Pulmonary artery endothelial cell (primary cell): ENCODE results near the gene GPD2. TPM values are rescaled to one million over a fixed set of nuclear protein-coding genes. Genes with fewer than 3 reads are reported as not detected.

Experiments
- DNase-seq: peaks from one replicate; pipeline ENCODE4 v3.0.0-alpha.2; 2011; ENCODE audit warnings: low read depth, low spot score
- total RNA-seq: library from RNA; depleted of rRNA; stranded (reverse); fragments of >200 nt; gene quantifications from 2 replicates; pipeline ENCODE4 v1.2.3, GENCODE V29; 2014

GPD2 gene
- total RNA-seq, 1 donor from 2014 or later: 45.0 TPM

DNA sequence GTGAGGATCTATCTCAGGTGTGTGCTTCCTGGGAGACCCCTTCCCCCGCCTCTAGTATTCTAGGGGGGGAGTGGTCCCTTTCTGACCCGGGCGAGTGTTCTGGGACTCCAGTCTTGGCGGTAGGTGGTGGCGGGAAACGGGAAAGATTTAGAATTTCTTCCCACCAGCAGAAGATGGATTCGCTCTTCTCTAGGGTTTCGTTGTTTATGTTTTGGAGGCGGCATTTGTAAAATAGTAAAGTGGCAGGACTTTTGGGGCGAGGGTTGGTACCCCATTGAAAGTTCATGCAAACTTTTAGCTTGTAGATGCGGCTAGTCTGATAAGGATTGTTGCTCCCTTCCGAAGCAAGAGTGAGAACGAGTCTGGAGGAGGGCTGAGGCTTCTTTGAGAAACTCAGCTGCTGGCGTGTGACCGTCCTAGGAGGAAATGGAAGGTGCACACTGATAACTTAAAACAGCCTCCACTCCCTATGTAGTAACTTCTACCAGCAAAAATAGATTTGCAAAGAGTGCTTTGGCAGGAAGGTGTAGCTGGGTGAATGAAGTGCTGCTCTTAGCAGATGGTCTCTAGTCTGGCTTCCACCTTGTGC lies 412 bp downstream of the GPD2 start:
- DNase-seq: no peak

DNA sequence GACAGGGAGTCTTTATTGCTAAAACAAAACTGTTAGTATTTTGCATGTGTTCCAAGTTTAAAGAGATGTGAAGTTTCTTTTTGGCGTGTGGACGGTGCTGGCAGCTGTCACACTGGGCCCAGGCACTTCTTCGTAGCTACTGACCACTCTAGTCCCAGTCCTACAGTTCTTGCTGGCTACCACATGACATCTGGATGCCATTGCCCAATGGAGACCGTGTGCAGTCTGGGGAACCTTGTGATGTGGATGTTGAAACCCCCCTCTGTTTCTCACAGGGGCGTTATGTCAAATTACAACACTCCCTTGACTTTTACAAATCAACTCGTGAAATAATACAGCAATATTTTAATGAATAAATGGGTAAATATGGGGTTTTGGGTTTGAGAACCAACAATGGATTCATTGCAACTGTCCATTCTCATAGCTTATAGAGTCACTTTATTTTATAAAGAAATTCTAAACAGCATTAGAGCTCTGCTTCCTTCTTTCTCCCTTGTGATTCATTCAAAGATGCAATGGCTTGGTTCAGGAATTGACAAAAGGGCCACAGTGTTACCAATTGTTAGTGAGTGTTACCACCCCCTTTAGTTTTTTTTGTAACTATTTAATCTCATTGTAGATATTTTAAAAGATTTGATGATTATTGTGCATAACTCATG lies 1.2 kb downstream of the GPD2 start:
- DNase-seq: no peak

DNA sequence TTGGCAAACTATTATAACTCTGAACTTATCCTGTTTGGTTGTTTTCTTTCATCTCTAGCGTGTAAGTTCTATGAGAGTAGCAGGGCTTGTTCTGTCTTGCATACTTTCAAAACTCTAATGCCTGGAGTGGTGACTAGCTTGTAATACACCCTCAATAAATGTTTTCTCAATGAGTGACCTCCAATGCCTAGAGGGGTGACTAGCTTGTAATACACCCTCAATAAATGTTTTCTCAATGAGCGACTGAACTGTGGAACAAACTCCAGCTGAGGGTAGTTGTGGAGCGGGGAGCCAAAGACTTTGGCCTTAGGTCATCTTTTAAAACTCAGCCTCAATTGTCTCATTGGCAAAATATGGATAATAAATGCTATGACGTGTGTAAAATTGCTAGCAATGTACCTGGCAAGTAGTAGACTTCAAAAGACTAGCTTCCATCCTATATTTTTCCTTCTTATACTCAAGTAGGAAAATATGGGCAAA lies 1.8 kb downstream of the GPD2 start:
- DNase-seq: no peak

DNA sequence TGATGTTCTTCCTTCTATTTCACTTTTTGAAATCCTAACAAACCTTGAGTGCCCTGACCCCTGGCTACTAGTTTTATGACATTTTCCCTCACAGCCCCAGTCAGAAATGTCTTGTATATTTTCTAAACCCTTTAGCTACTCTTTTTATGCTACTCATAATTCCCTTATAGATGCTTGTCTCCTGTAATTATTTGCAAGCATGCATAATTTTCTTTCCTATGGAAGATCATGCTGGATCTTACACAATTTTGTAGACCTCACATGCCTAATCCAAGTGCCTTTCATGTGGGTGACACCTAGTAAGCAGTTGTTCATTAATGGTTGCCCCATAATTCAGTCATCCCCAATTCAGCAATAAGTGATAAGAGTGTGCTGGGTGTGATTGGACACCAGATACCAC lies 6.9 kb downstream of the GPD2 start:
- DNase-seq: no peak

DNA sequence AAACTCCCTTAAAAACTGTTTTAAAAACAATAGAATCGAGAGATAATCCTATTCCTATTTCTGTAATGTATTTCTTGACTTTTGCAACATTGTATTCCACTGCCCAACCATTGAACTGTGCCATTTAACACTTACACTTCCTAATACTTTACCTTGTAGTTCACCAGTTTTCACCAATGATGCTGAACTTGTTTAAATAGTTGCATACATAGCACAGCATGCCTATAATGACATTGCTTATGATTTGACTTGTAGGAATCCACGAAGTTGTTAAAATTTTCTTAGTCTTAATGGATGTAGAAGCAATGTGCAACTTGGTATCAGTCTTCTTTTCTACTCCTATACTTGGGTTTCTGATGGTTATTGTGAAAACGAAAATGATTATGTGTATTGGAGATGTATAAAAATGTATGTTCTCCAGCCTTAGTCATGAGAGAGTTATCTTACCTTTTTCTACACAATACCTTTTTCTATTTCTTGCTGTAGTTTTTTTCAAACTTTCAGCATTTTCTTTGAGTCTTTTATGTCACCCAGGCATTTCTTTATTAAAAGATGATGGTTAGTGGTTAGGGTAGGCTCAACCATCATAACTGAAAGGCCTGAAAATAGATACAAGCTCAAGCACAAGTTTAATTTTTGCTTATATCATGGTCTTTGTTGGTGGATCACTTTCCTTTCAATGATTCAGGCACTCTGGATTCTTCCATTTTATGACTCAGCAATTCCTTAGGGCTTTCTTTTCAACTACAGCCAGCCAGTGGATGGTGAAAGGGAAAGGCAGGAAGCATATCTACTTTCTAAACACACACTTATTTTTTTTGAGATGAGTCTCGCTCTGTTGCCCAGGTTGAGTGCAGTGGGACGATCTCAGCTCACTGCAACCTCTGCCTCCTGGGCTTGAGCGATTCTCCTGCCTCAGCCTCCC lies 9.4 kb downstream of the GPD2 start:
- no peak for DNase-seq

DNA sequence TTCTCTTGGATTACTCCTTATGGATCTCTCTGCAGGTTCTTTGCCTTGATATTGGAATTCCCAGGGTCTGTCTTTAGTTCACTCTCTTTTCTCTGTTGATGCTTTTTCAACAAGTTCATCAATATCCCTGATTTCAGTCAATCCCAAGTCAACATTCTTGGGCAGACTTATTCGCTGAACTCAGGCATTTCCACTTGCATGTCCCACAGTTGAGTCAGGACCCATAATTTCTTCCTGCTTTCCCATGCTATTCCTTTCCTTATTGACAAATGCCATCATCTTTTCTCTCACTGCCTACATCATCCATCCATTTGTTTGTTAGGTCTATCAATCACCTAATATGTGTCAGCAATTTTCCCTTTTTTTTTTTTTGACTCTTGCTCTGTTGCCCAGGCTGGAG lies 11.6 kb downstream of the GPD2 start:
- DNase-seq: no peak

DNA sequence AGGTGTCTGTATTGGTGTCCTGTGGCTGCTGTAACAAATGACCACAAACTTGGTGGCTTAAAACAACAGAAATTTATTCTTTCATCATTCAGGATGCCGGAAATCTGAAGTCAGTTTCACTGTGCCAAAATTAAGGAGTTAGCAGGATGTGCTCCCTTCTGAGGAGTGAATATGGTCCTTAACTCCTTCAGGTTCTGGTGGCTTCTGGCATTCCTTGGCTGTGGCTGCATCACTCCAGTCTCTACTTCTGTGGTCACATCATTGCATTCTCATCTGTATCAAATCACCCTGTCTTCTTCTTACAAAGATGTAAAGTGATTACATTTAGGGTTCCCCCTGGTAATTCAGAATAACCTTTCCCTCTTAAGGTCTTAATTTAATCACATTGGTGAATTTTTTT lies 12.6 kb downstream of the GPD2 start:
- DNase-seq: no peak

DNA sequence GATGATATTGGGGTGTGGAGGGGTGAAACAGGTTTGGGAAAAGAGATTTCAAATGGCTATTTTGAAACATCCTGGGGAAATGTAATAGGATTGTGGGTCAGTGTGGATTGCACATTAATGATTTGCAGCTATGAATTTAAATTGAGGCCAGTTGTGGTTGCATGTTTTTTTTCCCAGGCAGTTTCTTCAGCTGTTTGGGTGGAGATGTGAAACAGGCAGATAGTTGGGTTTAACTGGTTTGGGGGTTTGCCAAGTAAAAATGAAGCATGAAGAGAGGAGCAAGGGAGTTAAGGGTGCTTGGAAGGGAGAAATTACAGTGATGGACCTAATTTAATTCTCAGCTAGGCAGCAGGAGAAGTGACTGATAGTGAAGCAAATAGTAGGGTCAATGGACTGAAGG lies 16.8 kb downstream of the GPD2 start:
- no peak for DNase-seq

DNA sequence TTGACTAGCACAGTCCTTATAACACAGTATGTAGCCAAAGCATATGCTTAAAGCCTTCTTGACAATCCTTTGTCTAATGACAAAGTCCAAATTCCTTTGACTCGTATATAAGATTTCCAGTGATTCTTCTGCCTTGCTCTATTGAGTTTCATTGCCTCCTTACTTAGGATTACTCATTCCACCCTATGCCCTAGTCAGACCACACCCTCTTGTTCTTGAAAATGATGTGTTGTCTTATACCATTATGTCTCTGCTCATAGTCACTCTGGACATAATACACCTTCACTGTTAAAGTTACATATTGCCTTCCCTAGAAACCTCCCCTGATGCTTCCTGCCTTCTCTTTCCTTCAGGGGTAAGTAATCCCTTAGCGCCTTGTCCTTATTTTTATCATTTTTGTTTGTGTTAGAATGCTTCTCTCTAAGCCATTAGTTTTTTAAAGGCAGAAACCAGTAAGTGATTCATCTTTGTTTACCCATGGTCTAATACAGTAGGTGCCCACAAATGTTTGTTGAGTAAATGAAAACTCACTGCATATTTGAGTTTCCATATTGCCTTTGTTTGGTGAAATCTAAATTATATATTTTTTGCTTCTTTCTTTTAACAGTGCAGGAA lies 19.3 kb downstream of the GPD2 start:
- DNase-seq: no peak

DNA sequence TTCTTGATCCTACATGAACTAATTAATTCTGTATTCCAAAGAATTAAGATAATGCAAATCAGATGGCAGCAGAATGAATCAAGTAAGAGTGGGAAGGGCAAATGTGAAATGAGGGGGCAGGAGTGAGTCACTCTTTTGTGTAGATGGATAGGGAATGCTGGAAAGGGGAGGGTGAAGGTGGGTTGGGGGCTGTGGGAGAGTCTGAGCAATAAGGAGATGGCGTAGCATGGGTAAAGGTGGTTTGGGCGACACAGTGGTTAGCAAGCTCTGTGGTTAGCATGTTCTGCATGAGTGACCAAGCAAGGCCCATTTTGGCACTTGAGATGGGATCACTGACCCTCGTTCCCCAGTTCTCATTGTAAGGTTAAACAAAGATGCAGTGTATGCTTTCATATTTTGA lies 20.4 kb downstream of the GPD2 start:
- no peak for DNase-seq

DNA sequence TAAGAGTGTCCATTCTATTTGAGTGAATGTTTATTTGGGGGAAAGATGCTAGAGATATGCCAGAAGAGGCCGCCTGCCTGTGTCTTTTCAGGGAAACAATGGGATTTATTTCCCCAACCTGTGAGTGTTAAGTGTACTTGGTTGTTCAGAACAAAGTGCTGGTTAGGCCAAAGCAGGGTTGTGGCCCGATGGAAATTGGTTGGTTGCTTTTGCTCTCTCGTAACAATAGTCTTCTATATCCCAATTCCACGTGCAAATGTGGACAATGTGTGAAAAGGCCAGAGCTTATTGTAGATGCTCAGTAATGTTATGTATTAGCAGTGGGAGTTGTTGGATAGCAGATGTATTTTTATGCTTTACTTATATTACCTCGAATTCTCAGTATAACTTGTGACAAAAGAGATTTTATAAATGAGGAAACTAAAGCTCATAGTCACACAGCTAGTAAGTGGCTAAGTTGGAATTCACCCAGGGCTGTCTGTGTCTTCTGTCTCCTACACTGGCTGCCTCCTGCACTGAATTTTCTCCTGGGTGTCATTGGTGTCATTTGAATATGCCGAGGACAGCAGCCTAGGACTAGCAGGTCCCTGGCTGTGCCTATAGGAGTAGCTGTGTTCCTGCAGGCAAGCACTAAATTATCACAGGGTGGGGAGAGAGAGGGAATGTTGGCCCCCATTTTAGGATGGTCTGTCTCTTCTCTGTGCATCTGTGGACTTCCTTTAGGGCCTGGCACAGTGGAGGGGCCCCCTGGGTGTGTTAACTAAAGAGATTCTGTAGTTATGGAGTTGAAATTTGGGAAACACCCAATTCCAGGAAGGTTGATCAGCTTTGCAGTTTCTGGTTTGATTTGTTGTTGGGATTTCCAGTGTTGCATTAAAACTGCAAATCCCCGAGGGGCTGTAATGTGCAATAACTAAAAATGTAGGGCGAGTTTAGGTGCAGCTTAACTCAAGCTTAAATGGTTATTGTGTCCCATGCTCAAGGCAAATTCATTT lies 21.6 kb downstream of the GPD2 start:
- DNase-seq: no peak

DNA sequence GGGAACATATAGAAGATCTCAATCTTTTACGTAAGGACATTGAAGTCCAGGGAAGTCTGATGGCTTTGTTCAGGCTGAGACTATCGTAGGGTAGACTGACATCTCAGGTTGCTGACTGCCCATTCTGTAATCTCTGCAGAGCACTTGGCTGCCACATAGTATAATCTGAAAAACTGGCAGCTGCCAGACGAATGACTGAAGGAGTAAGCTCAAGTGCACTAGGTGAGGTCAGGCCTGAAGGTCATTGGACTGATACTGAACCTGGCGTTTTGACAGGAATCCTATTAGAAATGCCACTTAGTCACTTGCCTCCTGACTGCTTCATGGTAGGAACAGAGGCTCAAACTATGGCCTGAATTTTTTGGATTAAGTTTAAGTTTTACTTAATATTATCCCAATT lies 23.5 kb downstream of the GPD2 start:
- DNase-seq: no peak

DNA sequence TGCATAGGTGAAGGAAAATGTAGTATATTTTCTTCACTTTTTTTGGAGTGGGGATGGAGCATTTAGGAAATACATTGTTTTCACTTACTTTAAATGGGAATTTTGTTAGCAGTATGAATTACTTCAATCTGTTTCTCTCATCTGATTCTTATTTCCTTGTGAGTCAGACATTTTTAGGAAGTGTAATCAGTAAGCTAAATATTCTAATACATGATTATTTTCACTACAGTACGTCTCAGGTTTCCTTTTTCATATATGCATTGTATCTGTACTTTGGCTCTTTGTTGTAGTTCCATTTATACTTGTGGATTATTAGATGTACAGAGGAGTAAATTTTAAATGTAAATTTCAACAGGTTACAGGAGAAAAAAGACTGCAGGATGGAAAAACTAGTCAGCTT lies 27.9 kb downstream of the GPD2 start:
- DNase-seq: no peak

DNA sequence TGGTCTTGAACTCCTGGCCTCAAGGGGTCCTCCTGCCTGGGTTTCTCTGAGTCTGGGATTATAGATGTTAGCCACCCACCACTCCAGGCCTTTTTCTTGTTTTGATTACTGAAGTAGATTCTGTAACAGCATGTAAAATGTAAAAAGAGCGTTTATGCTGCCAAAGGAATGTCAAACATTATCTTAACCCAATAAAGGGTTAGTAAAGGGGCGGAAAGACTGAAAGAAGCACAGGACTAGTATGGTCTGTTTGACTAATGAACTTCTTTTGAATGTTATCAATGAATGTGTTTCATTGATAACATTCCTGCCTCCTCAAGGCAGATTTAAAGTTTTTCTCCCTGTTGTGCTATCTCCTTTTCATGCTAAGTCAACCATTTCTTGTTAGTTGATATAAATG lies 29.4 kb downstream of the GPD2 start:
- DNase-seq: no peak

DNA sequence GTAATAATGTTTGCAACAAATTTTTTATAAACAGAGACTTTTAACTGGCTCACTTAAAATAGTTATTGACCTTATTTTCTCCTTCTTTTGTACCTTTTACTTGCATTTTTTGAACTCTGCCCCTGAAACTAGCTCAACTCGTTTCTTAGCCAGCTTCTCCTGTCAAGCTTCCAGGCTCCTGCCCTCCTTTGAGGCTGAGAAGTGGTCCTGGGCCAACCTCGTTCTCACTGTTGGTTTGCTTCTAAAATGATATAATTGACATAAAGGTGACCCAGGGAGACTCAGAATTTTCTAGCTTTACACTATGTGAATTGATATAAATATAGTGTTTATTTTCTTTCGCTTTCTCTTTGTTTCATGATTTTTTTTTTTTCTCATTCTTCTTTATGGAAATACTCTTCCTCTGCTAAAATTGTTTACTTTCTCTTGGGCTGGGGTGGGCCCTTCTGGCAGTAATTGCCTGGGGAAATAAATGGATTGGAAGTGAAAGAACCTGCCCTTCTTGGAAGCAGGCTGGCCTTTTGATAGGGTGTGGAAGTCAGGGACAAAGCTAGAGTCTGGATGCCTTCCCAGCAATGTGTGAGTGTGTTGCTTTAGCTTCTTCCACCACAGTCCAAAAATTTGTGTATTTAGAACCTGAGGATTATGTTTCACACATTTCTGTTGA lies 30.7 kb downstream of the GPD2 start:
- peak; percentile 13 for DNase-seq

DNA sequence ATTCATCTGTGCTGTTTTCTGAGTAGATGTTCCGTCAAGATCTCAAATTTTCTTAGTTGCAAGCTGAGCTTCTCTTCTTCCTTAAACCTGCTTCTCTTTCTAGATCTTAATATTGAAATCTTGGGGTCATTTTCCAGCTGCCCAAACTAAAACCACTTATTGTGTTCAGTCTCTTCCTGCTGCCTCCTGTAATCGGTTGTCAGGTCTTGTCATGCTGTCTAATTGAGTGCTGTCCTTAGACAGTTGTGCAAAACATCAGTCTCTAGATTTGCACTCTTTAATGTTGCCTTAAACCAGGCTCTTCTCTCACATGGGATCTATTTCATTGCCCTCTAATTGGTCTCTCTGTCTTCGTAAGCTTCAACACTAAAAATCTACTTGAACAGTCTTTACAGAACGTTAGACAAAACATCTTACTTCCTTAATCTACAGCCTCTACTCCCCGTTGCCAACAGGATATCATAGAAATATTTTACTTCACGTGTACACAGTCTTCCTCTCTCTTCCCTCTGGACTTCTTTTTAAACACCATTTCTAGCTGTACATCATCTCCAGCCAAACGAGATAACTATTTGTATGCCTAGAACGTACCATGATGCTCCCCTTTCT lies 34.9 kb downstream of the GPD2 start:
- no peak for DNase-seq

DNA sequence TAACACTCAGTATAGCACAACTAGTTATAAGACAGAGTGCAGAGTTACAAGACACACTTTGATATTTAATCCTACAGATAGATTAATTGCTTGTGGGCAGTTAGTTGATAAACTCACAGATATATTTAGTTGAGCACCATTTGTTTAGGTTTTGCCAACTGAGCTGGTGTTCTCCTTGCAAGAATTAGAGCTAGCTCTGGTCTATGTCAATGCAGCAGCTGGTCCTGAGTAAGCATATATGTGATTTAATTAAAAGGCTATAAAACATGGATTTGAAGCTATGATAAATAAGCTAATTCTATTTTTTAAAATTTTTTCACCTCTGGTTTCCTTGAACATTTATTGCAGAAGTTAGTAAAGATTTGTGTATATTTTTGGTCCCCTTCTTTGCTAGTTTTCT lies 35.6 kb downstream of the GPD2 start:
- DNase-seq: no peak

DNA sequence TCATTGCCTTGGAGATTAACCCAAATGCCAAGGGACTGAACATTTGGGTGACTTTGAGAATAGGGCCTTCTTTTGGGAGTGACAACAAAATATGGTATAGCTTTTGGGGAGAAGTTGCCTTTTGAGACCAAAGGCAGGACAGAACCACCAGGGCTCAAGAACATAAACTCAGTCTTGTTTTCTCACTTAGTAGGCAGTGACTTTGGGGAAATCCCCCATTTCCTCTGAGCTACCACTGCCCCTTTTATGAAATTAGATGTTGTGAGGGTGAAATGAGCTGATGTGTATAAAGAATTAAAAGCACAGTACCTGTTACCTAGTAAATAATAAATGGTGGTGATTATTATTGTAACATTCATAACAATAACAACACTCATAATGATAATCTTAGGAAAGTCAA lies 36.5 kb downstream of the GPD2 start:
- DNase-seq: no peak

DNA sequence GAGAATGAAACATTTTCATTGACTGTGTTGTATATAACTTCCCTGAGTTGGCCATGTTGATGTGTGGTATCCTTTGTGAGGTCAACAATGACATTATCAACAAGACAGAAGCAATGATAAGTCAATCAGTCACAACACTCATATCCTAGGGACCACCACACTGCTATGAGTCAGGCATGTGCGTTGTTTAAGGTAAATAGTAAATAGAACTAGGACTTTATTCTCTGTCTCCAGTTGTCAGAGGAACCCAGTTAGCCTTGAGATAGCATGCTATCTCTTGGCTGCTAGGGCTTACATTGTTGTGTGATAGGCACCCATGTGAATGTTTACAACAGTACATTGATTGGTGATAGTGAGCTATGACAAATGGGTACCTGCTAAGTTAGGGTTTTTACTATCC lies 37.3 kb downstream of the GPD2 start:
- DNase-seq: no peak

DNA sequence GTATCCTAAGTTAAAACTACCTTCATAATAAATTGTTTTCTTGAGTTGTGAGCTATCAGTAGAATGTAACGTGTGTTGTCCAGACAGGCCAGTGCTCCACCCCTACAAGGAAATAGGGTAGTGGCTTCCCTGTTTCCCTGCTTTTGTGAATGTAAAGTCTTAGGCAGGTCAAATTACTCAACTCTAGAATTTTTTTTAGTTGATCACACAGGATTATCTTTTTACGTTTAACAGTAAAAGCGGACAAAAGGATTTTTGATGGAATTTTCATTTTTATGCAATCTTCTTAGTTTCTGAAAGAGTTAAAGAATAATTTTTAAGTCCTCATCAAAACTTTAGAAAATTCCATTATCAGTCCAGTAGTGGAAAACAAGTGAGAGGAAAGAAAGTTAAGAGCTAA lies 38.2 kb downstream of the GPD2 start:
- DNase-seq: no peak
